GM21825 (cell line): Measurements from ENCODE around the gene HOOK2.
A peak's percentile ranks its signal among the peaks of the same experiment; 100 is the strongest.
"Not testable (repeated sequence)": the region's sequence is repeated elsewhere in the genome, so short reads cannot be mapped to it uniquely, and the experiment has no call there.

Source experiments
- ATAC-seq: cut with Tn5 transposase; IDR thresholded peaks from one replicate; pipeline ENCODE4 v1.9.1; 2021; ENCODE audit warnings: mild to moderate bottlenecking, moderate library complexity; ENCODE audit not compliant: unreplicated experiment

HOOK2 gene

DNA sequence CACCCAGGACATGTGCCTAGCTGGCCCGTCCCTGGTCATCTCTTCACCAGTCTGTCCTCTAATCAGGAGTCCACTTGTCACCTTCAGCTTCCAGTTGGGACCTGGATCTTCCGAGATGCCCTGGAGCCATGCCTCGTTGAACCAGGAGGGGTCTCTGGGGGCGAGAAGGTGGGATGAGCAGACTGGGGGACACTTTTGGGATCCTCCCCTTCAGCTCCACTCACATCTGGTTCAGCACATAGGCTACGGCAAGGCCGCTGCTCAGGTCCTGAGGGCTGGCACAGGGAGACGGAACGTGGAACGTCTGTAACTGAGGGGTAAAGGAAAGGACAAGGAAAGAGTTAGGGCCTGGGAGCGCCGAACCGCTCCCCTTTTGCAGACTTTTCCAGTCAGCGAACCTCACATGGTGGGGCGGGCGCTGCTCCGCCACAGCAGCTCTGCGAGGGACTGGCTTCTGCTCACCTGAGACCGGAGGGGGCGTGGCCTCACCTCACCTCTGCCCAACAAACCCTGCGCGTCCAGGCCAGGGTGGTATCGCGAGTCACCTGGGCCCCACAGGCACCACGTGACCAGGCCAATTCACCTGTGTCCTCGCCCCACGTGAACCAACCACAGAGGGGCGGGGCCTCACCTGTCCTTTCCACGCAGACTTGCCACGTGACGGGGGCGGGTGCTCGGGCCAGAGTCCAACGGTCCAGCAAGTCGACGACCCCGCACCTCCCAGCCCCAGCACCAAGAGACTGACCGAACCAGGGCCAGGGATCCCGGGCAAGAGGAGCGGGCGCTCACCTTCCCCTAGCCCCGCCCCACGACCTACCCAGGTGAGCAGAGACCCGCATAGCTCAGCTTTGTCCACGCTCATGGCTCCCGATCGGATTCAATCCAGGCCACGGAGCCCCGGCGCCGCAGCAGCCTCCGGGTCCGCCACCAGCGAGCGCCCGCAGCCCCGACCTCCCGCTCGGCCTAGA, at the start of gene HOOK2:
TSS of gene HOOK2 (minus strand) at position 965 of the 968 bp plus-strand sequence. CDS start at position 862, 103 bp downstream.
- ATAC-seq = no peak

DNA sequence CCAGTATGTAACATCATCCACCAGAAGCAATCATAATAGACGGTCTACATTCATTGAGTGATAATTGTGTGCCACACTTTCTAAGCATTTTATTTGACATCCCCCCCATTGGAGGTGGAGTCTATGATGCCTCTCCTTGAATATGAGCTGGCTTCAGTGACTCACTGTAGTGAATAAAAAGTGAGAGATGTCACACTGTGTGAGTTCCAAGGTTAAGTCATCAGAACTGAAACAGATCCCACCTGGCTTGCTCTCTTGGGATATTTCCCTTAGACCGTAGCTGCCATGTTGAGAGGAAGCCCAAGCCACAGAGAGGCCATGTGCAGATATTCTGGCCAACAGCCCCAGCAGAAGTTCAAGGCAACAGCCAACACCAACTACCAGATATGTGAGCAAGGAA, 46.4 kb upstream of the HOOK2 start:
- no peak for ATAC-seq

GRCh38 chr19:12817810-12818209, 42.5 kb upstream of the HOOK2 start:
- ATAC-seq = not testable (repeated sequence)

- not testable (repeated sequence) for ATAC-seq
These were observed 41.8 kb upstream of the HOOK2 start for GRCh38 chr19:12817188-12817587.

DNA sequence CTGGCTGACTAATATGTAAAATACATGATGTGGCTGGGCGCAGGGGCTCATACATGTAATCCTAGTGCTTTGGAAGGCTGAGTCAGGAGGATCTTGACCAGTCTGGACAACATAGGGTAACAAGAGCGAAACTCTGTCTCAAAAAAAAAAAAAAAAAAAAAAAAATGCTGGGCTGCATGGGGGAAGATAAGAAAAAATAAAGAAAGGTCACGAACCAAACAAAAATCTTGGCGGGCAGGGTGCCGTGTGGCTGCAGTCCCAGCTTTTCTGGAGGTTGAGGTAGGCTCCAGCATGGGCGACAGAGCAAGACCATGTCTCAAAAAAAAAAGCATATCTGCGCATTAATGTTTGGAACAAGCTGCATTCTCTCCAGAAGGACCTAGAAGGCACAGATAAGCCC, 39.7 kb upstream of the HOOK2 start:
- ATAC-seq = no peak

GRCh38 chr19:12806242-12807081, 31.1 kb upstream of the HOOK2 start, which contains the start of gene RNASEH2A:
RNASEH2A (plus strand) TSS chr19:12806584; CDS start chr19:12806674, 90 bp downstream.
- ATAC-seq = peak; percentile 66

- ATAC-seq = no peak
These were observed 28.7 kb upstream of the HOOK2 start for GRCh38 chr19:12804051-12804450.

DNA sequence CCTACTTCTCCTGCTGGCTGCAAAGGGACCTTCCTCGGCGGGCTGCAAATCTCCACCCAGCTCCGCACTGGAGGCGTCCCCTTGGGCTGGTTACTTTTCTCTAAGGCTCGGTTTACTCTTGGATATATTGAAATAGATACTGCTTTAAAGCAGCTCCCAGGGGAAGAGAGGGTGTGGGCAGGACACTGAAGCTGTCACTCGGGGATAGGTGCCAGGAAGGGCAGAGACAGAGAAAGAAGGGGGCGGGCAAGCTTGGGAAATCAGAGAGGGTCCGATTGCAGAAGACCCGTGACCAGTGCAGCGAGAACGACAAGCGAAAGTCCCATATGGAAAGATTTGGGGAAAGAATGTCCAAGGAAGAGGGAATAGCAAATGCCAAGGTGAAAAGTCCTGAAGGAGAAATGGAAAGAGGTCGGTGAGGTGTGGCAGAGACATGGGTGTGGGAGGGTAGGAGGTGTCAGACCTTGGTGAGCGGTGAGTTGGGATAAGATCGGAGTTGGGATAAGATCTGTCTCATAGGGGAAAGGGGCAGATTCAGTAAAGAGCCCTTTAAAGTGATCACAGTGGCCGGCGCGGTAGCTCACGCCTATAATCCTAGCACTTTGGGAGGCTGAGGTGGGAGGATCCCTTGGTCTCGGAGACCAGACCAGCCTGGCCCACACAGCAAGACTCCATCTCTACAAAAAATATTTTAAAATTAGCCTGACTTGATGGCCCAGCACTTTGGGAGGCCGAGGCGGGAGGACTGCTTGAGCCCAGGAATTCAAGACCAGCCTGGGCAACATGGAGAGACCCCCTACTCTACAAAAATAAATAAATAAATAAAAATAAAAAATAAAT, 27.1 kb upstream of the HOOK2 start:
- peak; percentile 13 for ATAC-seq

DNA sequence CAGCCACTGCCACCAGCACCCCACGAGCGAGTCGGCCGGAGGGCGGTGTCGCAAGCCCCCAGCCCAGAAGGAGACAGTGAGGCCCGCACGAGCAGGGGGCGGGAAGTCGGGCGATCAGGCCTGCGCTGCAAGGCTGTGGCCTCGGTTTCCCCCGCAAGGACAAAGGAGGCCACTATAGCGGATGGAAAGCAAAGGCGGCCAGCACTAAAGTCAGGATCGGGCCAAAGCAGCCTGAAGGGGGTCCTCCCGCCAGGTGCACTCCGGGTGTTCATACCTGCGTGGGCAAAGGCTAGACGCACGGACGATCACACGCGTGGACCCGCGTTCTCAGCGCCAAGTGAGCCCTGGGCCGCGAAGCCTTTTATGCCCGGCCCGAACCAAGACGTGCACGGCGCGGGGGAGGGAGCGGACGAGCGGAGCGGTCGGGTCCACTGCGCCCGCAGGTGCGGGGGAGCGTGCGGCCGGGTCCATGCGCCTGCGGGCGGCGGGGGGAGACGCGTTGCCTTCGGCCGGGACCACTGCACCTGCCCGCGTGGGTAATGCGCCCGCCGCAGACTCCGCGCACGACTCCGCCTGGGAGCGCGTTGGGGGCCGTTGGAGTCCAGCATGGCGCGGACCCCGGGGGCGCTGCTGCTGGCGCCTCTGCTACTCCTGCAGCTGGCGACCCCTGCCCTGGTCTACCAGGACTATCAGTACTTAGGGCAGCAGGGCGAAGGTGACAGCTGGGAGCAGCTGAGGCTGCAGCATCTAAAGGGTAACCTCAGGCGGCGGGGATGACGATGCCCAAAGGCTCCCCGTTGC, 26.3 kb upstream of the HOOK2 start, which contains the start of the genes PRDX2 and THSD8:
TSS of gene PRDX2 (minus strand) at position 335 of the 801 bp plus-strand sequence. CDS start 539 bp downstream, outside the sequence.
TSS of gene THSD8 (plus strand) at position 604 of the 801 bp plus-strand sequence. CDS start at position 607, 3 bp downstream.
- ATAC-seq = peak; percentile 40

- ATAC-seq = no peak
These were observed 25.6 kb upstream of the HOOK2 start for GRCh38 chr19:12800923-12801465.

DNA sequence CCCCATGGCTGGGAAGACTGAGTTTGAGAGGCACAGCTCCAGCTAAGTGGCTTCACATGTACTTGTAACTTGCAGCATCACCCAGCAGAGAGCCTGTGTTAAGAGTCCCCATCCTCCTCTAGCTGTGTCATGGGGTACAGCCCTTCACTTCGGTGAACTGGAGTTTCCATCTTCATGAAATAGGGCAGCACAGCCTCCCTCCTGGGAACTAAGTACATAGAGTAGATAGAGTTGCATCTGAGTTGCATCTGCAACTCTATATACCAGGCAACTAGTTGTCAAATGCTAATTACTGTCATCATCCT, 25.1 kb upstream of the HOOK2 start:
- no peak for ATAC-seq

- no peak for ATAC-seq
These were observed 24.6 kb upstream of the HOOK2 start for GRCh38 chr19:12799742-12800465.

- not testable (repeated sequence) for ATAC-seq
These were observed 22.3 kb upstream of the HOOK2 start for GRCh38 chr19:12797607-12798006.

DNA sequence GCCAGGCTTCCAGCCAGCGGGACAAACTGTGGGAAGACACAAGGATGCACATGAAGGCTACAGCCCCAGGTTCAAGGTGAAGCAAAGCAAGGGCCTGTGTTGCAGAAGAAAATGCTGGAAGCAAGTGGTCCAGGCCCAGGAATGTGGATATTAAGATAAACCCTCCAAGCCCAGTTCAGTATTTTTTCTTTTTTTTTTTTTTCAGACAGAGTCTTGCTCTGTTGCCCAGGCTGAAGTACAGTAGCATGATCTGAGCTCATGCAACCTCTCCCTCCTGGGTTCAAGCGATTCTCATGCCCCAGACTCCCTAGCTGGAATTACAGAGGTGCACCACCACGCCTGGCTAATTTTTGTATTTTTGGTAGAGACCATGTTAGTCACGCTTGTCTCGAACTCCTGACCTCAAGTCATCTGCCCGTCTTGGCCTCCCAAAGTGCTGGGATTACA, 21.8 kb upstream of the HOOK2 start:
- ATAC-seq = no peak

DNA sequence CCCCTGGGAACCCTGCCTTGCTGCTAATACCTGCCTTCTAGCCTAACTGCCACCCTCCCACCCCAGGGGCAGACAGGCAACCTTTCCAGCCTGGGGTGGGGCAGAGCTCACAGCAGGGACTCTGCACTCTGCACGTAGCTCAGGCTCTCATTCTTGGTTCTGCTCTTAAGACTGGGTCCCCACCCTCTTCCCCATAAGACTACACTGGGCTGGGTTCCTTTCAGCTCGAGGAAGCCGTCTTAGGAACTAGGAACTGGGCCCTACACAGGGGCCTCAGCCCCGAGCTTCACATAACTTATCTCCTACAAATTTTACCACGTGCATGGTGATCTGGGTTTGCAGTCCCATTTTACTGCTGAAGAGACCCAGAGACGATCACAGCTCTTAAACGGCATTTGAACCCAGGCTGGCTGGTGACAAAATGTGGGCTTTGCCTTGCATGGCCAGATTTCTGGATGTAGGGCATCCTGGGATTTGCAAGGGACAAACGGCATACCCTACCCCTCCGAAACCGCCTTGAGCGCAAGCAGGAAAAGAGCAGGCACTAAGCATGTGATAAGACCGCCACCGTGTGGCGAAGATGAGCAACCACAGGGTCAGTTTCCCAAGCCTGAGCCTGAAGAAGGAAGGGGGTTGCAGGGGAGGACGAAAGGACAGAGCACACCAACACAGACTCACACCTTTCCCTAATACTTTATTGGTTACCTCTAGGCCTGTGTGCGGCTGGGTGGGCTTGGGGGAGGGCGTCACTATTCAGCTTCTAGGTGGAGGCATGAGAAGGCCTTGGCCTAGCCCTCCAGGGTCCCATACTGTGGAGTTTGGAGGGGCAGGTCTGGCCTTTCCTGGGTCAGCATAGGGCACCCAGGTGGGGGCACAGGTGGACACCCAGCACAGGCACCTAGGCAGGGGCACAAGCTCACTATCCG, 21.1 kb upstream of the HOOK2 start:
- no peak for ATAC-seq

GRCh38 chr19:12794971-12795381, 19.6 kb upstream of the HOOK2 start:
- ATAC-seq = no peak

- ATAC-seq = no peak
These were observed 19.0 kb upstream of the HOOK2 start for GRCh38 chr19:12794196-12794941.
